Esophagus squamous epithelium (tissue), 4 donors: Measurements from ENCODE around the gene KLHL6.

ENCODE experiments used
- CTCF ChIP-seq, 6 experiments: fragments of 450-650 bp in 4 of 6; fragments of 200-600 bp in 2 of 6; sonication (generic) in 2 of 6; IDR thresholded peaks; one replicate each; pipeline ENCODE4 v1.5.1; 2016 to 2019; ENCODE audit warnings: antibody characterized with exemption in 6 of 6, mild to moderate bottlenecking in 4 of 6, moderate library complexity in 4 of 6
- POLR2A ChIP-seq, 4 donors: fragments of 450-650 bp; IDR thresholded peaks; one replicate each; pipeline ENCODE4 v1.6.1; 2017; ENCODE audit warnings: antibody characterized with exemption in 4 of 4, mild to moderate bottlenecking in 4 of 4, moderate library complexity in 3 of 4

DNA sequence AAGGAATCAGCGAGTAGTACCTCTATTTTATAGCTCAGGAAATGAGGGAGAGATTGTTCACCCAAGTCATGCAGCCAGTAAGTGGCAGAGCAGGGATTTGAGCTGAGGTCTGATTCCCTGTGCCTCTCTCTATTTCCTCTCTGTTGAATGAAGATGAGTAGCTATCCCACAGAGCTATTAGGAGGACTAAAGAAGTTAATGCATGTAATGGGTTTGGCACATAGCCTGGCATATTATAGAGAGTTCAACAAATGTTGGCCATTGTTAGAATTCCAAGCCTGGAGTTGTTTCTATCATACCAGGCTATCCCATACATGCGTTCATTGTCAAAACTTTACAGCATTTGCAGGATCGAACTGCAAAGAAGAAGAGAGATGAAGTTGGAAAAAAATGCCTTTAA is 21.8 kb upstream of the KLHL6 start:
- TF ChIP-seq CTCF (IDR thresholded peaks at IDR 0.05), result no peak
- TF ChIP-seq POLR2A (IDR thresholded peaks at IDR 0.05), result no peak
